Measurements from ENCODE around the gene SPANXN3.
"Not testable (repeated sequence)": the region's sequence is repeated elsewhere in the genome, so short reads cannot be mapped to it uniquely, and the experiment has no call there.

SPANXN3 gene

GRCh38 chrX:143517375-143517774 lies at the start of gene SPANXN3:
SPANXN3 (minus strand) TSS chrX:143517475; CDS start chrX:143517391, 84 bp downstream.
- not testable (repeated sequence) for DNase-seq (ENCODE audit: low read depth)

GRCh38 chrX:143536176-143536575 lies 18.9 kb upstream of the SPANXN3 start:
- DNase-seq (ENCODE audit: low read depth), result no peak

- not testable (repeated sequence) for DNase-seq (ENCODE audit: low read depth)
Observed at GRCh38 chrX:143502196-143502595, 15.1 kb downstream of the SPANXN3 start.

GRCh38 chrX:143500751-143501150 lies 16.5 kb downstream of the SPANXN3 start:
- DNase-seq (ENCODE audit: low read depth), result no peak

- no peak for DNase-seq (ENCODE audit: low read depth)
Observed at GRCh38 chrX:143486105-143486504, 31.2 kb downstream of the SPANXN3 start.

- DNase-seq (ENCODE audit: low read depth), result no peak
Observed at GRCh38 chrX:143476751-143477150, 40.5 kb downstream of the SPANXN3 start.

- no peak for DNase-seq (ENCODE audit: low read depth)
Observed at GRCh38 chrX:143472347-143472938, 44.8 kb downstream of the SPANXN3 start.

- no peak for DNase-seq (ENCODE audit: low read depth)
Observed at GRCh38 chrX:143466130-143466529, 51.1 kb downstream of the SPANXN3 start.

- no peak for DNase-seq (ENCODE audit: low read depth)
Observed at GRCh38 chrX:143462696-143463095, 54.6 kb downstream of the SPANXN3 start.

GRCh38 chrX:143461606-143462005 lies 55.7 kb downstream of the SPANXN3 start:
- DNase-seq (ENCODE audit: low read depth), result no peak

Data from fibroblast of the conjunctiva (primary cell).